GM12801 (cell line): Measurements from ENCODE around the gene MARCHF3.

Source experiments
- TF ChIP-seq, protein P1 (sequence below): IDR thresholded peaks from one replicate; pipeline ENCODE4 v1.5.1; 2011; ENCODE audit warnings: control low read depth; ENCODE audit not compliant: insufficient read length; ENCODE audit errors: extremely low read depth

MARCHF3 gene

DNA sequence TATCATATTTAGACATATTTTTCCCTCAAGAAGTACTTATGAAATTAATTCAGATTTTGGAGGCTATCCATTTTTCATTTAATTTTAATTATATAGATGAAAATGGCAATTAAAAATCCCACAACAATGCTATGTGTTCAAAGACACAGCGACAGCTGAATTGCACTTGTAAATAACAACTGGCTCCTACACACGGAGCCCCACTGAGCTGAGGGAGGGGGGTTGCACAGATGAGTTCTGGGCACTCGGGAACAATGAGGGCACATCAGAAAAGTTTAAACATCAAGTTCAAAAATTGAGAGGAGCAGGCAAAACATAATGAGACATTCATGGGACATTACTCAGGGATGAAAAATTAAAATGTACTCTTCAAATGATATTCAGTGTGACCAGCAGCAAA, 104.9 kb downstream of the MARCHF3 start:
- TF ChIP-seq, protein P1, sequence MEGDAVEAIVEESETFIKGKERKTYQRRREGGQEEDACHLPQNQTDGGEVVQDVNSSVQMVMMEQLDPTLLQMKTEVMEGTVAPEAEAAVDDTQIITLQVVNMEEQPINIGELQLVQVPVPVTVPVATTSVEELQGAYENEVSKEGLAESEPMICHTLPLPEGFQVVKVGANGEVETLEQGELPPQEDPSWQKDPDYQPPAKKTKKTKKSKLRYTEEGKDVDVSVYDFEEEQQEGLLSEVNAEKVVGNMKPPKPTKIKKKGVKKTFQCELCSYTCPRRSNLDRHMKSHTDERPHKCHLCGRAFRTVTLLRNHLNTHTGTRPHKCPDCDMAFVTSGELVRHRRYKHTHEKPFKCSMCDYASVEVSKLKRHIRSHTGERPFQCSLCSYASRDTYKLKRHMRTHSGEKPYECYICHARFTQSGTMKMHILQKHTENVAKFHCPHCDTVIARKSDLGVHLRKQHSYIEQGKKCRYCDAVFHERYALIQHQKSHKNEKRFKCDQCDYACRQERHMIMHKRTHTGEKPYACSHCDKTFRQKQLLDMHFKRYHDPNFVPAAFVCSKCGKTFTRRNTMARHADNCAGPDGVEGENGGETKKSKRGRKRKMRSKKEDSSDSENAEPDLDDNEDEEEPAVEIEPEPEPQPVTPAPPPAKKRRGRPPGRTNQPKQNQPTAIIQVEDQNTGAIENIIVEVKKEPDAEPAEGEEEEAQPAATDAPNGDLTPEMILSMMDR = no peak

DNA sequence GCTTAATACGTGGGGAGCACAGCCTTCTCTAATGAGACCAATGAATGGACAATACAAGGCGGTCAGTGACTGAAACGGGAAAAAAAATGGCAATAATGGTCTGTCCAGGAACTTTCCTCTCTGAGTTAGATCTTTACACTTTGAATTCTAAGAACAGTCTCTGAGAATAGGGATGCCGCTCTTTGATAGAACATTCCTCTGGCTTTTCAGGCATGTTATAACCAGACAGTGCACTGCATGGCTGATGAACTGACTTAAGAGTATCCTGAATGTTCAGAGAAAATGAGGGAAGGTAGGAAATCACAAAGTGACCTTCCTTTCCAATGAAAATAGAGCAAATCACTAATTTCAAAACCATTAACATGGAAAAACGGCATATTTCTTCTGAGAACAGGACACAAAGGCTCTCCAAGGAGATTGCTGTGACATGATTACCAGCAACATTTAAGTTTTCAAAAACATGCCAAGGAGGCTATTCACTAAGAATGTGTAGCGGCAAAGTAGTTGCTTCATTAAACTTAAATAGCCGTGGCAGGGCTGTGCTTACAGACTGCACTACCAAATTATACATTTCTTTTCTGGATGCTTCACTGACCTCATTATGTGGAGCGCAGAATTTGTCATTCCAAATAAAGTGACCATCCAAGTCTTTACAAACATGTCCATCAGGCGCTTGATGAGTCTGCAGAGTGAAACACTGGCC, 105.9 kb downstream of the MARCHF3 start:
- TF ChIP-seq, protein P1 = no peak

DNA sequence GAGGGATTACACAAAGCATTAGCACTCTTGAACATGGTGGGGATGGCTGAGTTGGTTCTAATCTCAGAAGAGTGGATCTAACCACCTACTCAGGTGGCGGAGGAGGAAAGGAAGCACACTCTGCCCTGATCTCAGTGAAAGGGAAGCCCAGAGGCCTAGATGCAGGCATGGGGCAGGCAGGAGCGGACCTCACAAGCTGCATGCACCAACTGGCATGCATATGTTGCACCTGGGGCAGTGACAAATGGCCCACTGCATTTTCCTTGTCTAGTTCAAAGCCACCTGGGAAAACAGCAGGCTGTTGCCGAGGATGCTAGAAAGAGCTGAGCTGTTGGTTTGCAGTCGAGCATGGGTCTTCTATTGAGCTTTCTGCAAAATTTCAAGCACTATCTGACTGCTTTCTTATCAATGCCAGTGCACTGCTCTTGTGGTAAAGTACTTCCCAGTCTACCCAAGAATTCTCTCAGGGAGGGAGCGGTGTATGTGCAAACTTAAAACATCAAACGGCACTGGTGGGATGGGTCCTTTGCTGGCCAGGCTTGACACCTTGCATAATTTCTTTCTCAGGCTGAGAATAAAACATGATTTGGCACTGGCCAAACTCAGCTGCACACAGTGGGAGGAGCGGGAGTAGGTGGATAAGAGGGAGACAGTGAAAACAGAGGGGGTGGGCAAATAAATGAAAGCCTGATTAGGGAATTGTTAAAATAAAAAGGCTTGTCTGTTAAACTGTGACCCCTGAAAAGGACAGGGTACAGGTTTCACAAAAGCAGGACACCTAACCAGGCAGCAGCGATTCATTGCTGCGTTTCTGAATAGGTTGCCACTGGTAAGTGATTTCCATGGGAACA, 108.9 kb downstream of the MARCHF3 start:
- TF ChIP-seq, protein P1 = no peak

DNA sequence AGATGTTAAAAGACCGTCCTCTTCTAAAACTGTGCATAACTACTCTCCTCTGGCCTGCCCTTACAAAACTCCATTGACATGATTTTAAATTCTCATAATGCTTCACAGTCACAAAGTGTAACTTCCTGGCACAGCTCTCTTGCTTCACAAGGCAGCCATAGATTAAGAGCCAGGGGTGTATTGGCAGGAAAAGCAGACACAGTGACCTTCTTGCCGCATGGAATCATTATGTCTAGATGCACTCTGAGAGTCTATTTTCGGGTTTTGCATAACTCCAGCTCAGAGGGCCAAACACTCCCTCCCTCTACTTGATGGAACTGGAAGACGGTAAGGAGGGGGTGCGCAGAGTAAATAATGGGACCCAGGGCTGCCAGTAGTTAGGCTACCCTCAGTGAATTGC, 110.1 kb downstream of the MARCHF3 start:
- TF ChIP-seq, protein P1 = no peak

- TF ChIP-seq, protein P1 = no peak
These were observed 110.8 kb downstream of the MARCHF3 start for GRCh38 chr5:126919566-126919965.

DNA sequence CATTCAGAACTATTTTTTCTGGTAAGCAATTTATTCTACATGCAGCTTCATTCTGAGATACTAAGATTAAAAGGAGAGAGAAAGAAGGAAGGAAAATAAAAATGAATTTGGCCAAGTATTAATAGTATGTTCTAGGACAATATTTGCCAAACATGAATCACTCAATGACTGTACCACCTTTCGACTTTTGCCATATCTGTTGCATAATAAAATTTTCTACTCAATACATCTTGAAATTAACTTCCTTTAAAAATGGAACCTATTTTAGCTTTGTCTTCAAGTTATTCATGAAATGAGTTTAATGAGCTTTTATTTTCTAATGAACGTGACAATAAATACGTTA, 111.8 kb downstream of the MARCHF3 start:
- TF ChIP-seq, protein P1 = no peak

DNA sequence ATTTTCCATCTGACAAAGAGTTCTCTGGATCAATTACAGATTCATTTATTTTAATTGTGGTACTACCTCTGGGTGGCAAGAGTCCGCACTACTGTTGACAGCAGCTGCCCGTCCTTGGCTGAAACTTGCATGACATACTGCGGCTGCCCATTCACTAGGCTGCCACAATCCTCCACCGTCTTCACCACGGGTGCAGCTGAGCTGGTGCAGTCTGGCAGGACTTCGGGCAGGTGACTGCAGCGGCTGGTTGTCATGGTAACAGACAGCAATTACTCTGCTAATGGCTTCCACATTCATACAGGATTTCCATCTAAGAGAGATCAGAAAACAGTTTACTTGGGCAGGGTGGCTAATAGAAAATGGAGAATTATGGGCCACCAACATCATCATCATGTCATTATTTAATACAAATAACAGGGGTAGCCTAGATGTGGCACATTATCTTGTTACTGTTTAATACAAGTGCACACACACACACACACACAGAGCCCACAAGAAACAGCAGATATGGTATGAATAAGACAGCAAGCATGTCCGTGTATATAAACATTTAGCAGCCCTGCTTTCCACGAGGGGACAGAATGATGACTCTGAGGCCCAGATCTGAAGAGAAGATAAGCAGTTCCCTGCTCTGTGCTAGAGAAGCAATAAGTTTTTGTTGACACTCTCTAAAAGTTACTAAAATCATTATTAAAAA, 112.3 kb downstream of the MARCHF3 start:
- TF ChIP-seq, protein P1 = no peak
